Endodermal cell (in vitro differentiated cells): ENCODE data around the gene SCFD2. TPM values are rescaled to one million over a fixed set of nuclear protein-coding genes. Genes with fewer than 3 reads are reported as not detected.

ENCODE experiments used
- DNase-seq: peaks from one replicate; pipeline ENCODE4 v3.0.0-alpha.2; 2017
- H3K27ac ChIP-seq: 2 replicates; pipeline ENCODE4 v1.5.1; 2013; ENCODE audit warnings: mild to moderate bottlenecking, low read depth, low read length, moderate library complexity
- H3K27me3 ChIP-seq: 2 replicates; pipeline ENCODE4 v1.6.1; 2013; ENCODE audit warnings: mild to moderate bottlenecking, low read length, moderate library complexity; ENCODE audit not compliant: insufficient read depth, control insufficient read depth, poor library complexity, severe bottlenecking
- H3K36me3 ChIP-seq: 2 replicates; pipeline ENCODE4 v1.7.0; 2013; ENCODE audit warnings: mild to moderate bottlenecking, low read length, moderate library complexity; ENCODE audit not compliant: control insufficient read depth, insufficient read depth
- H3K4me1 ChIP-seq: one replicate; pipeline ENCODE4 v1.7.0; 2013; ENCODE audit warnings: low read length; ENCODE audit not compliant: control insufficient read depth, insufficient read depth
- H3K4me3 ChIP-seq: 2 replicates; pipeline ENCODE4 v1.5.1; 2013; ENCODE audit warnings: mild to moderate bottlenecking, low read length, moderate library complexity
- H3K9ac ChIP-seq: 2 replicates; pipeline ENCODE4 v1.6.1; 2013; ENCODE audit warnings: mild to moderate bottlenecking, low read length, moderate library complexity; ENCODE audit not compliant: poor library complexity, severe bottlenecking; ENCODE audit errors: extremely low read depth
- H3K9me3 ChIP-seq: 2 replicates; pipeline ENCODE4 v1.6.1; 2013; ENCODE audit warnings: mild to moderate bottlenecking, low read length, moderate library complexity; ENCODE audit not compliant: control insufficient read depth
- H3K27ac Mint-ChIP-seq: 2 replicates; pipeline ENCODE4 v1.8.0; 2020; ENCODE audit warnings: mixed read lengths
- H3K27me3 Mint-ChIP-seq: 2 replicates; pipeline ENCODE4 v1.8.0; 2021; ENCODE audit warnings: mild to moderate bottlenecking, mixed read lengths; ENCODE audit not compliant: insufficient read depth
- H3K36me3 Mint-ChIP-seq: 2 replicates; pipeline ENCODE4 v1.8.0; 2020; ENCODE audit warnings: low read depth, mixed read lengths
- H3K4me1 Mint-ChIP-seq: 2 replicates; pipeline ENCODE4 v1.8.0; 2020; ENCODE audit warnings: mixed read lengths
- H3K4me3 Mint-ChIP-seq: 2 replicates; pipeline ENCODE4 v1.8.0; 2020; ENCODE audit warnings: mild to moderate bottlenecking, moderate library complexity, mixed read lengths
- H3K9me3 Mint-ChIP-seq: 2 replicates; pipeline ENCODE4 v1.8.0; 2020; ENCODE audit warnings: mild to moderate bottlenecking, mixed read lengths
- WGBS, 2 experiments: methylation state at CpG; one replicate each; pipeline versions ENCODE4 v1.1.5 to v1.1.7; 2013; ENCODE audit warnings: missing lambda C conversion rate in 2 of 2, mixed read lengths in 1 of 2; ENCODE audit not compliant: insufficient coverage in 1 of 2, insufficient read length in 1 of 2; 5-methylcytosine and 5-hydroxymethylcytosine counted together
- total RNA-seq, 2 donors: library from RNA; stranded (reverse); fragmentation: NEBNext Ultra II Directional in 1 of 2; extraction: Animal tissue kit (Norgen Biotek cat#: 25700) in 1 of 2; gene quantifications; 2 replicates in 1 of 2; 3 replicates in 1 of 2; pipeline ENCODE4 v1.2.1, GENCODE V29; 2021
- TF ChIP-seq, protein P1 (sequence below): fragments of 200-600 bp; sonication (generic); conservative IDR thresholded peaks from 2 replicates; pipeline ENCODE4 v1.5.0; 2021; ENCODE audit warnings: antibody characterized with exemption, mild to moderate bottlenecking

Gene SCFD2
- total RNA-seq, 2 donors from 2014 or later: 5.7 to 6.5 TPM

DNA sequence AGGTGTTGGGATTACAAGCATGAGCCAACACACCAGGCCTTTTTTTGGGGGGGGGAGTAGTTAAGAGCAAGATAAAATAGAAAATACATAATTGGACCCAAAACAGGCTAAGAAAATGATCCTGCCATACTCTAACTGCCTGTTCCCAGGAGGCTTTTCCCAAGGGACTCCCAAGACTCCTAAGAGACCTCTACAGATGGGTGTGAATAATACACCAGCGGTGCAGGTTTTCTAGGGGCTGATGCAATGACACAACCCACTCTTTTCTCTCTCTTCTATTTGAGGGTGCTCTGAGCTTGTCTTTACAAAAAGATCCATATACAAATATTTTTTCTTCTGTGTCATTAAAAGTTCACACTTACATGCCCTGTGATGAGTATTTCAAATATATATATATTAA, 386.8 kb downstream of the SCFD2 start:
- no peak for DNase-seq
- H3K9ac ChIP-seq: no peak overlapping the region
- Mint-ChIP-seq H3K27ac (no peak overlapping the region), H3K36me3 (no peaks in the 10 kb centered on the region), H3K4me3 (no peak overlapping the region), H3K4me1 (peaks cover 4% of the 10 kb centered on the region), H3K9me3 (peaks cover 4% of the 10 kb centered on the region), H3K27me3 (peaks cover 1% of the 10 kb centered on the region)
- no peaks in the 10 kb centered on the region for H3K36me3 ChIP-seq
- TF ChIP-seq, protein P1, sequence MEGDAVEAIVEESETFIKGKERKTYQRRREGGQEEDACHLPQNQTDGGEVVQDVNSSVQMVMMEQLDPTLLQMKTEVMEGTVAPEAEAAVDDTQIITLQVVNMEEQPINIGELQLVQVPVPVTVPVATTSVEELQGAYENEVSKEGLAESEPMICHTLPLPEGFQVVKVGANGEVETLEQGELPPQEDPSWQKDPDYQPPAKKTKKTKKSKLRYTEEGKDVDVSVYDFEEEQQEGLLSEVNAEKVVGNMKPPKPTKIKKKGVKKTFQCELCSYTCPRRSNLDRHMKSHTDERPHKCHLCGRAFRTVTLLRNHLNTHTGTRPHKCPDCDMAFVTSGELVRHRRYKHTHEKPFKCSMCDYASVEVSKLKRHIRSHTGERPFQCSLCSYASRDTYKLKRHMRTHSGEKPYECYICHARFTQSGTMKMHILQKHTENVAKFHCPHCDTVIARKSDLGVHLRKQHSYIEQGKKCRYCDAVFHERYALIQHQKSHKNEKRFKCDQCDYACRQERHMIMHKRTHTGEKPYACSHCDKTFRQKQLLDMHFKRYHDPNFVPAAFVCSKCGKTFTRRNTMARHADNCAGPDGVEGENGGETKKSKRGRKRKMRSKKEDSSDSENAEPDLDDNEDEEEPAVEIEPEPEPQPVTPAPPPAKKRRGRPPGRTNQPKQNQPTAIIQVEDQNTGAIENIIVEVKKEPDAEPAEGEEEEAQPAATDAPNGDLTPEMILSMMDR: peak; percentile 51
- H3K4me1 ChIP-seq: no peaks in the 10 kb centered on the region
- no peak overlapping the region for H3K27ac ChIP-seq
- H3K27me3 ChIP-seq: no peaks in the 10 kb centered on the region
- 73 to 100% methylated on average over 1 of the region's 1 CpG for WGBS, 2 experiments
- no peak overlapping the region for H3K4me3 ChIP-seq
- H3K9me3 ChIP-seq: no peaks in the 10 kb centered on the region

DNA sequence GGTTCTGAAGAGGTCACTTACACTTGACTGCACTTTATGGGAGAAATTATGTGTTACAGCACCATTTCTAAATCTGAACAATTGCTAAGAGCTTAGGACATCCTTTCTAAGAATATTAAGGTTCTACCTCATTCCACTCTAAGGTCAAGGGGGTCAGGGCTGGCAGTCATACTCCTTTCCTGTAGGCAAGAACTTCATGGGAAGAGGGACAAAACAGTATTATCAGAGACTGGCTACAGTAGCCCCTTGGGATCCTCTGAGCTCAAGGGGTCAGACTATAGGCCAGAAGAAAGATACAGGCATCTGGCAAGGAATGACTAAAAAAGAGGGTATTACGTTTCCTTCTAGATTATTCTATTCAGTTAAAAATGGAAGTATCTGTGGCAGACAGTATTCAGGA, 388.6 kb downstream of the SCFD2 start:
- no peak overlapping the region for H3K27ac ChIP-seq
- Mint-ChIP-seq H3K9me3 (peaks cover 4% of the 10 kb centered on the region), H3K27ac (no peak overlapping the region), H3K4me3 (no peak overlapping the region), H3K27me3 (peaks cover 1% of the 10 kb centered on the region), H3K36me3 (no peaks in the 10 kb centered on the region), H3K4me1 (peaks cover 4% of the 10 kb centered on the region)
- H3K9ac ChIP-seq: no peak overlapping the region
- no peaks in the 10 kb centered on the region for H3K4me1 ChIP-seq
- H3K36me3 ChIP-seq: no peaks in the 10 kb centered on the region
- DNase-seq: no peak
- H3K27me3 ChIP-seq: no peaks in the 10 kb centered on the region
- 100% methylated on average over 1 of the region's 1 CpG; no CpG with 5 or more reads in 1 of the 2 experiments for WGBS, 2 experiments
- TF ChIP-seq, protein P1: no peak
- H3K9me3 ChIP-seq: no peaks in the 10 kb centered on the region
- no peak overlapping the region for H3K4me3 ChIP-seq

DNA sequence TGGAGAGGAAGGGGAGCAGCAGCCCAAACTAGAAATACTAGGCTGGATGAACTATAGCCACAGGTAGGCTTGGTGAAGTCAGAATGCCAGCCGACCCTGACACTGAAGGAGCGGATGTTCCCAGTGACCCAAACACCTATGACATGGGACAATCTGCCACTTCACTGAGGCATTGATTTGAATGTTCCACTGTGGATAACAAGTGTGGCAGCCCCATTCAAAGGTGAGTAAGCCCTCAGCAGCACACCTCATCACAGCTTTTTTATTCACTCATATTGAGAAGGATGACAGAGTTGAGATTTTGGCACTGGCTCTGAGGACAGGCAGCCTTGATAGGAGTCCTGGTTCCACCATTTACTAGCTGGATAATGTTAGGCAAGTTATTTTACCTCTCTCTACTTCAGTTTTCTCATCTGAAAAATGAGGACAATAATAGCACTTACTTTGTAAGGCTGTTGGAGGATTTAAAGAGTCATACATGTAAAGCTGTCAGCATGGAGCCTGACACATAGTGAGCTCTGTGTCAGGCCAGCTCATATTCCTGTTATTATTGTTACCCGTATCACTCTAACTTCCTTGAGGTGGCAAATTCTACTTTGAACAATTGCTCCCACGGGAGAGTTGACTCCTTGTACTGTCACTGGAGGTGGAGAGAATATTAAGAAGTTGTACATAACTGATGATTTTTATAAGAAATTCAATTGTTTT, 389.2 kb downstream of the SCFD2 start:
- H3K27ac Mint-ChIP-seq: no peak overlapping the region
- no peaks in the 10 kb centered on the region for H3K36me3 Mint-ChIP-seq
- Histone ChIP-seq H3K4me3 (no peak overlapping the region), H3K27ac (no peak overlapping the region), H3K9ac (no peak overlapping the region), H3K4me1 (no peaks in the 10 kb centered on the region), H3K36me3 (no peaks in the 10 kb centered on the region), H3K9me3 (no peaks in the 10 kb centered on the region), H3K27me3 (no peaks in the 10 kb centered on the region)
- H3K27me3 Mint-ChIP-seq: peaks cover 1% of the 10 kb centered on the region
- no peak for DNase-seq
- H3K4me3 Mint-ChIP-seq: no peak overlapping the region
- WGBS, 2 experiments: 93 to 100% methylated on average over 3 to 4 of the region's 4 CpGs
- H3K4me1 Mint-ChIP-seq: peaks cover 4% of the 10 kb centered on the region
- H3K9me3 Mint-ChIP-seq: peaks cover 8% of the 10 kb centered on the region
- TF ChIP-seq, protein P1: no peak
